GM12873 (cell line): ENCODE data around the gene SEPTIN7.

Experiments used
- TF ChIP-seq, protein P1 (sequence below): IDR thresholded peaks from 2 replicates; pipeline ENCODE4 v1.5.1; 2012; ENCODE audit warnings: low read depth, mild to moderate bottlenecking, moderate library complexity, low read length, control low read depth; ENCODE audit not compliant: insufficient read depth; ENCODE audit errors: missing control alignments

Gene SEPTIN7

DNA sequence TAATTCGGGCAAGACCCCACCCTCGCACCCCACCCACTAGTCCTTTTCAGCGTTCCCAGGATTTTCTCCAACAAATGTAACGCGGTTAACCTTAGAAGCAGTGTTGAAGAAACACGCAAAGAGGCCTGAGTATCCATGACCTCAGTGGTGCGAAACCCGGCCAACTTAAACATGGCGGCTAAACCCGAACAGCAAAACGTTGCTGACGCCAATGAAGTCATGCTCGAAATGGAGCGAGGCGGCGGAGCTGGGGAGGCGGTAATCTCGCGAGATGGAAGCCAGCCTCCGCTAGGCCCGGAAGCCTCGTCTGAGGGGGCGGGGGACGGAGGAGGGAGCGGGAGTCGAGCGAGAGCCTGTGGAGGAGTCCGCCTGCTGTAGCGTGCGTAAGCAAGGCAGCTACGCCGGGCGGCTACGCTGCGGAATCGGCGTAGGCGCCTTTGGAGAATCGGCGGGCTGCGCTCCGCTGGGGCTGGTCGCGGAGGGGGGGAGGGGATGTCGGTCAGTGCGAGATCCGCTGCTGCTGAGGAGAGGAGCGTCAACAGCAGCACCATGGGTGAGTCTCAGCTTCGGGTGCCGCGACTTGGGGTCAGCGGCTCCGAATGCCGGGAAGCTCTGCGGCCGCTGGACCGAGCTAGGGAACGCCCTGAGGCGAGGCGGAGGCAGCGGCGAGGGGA is at the start of gene SEPTIN7:
TSS of gene SEPTIN7 (plus strand) at position 340 of the 674 bp plus-strand sequence. CDS start at position 493, 153 bp downstream.
- TF ChIP-seq, protein P1, sequence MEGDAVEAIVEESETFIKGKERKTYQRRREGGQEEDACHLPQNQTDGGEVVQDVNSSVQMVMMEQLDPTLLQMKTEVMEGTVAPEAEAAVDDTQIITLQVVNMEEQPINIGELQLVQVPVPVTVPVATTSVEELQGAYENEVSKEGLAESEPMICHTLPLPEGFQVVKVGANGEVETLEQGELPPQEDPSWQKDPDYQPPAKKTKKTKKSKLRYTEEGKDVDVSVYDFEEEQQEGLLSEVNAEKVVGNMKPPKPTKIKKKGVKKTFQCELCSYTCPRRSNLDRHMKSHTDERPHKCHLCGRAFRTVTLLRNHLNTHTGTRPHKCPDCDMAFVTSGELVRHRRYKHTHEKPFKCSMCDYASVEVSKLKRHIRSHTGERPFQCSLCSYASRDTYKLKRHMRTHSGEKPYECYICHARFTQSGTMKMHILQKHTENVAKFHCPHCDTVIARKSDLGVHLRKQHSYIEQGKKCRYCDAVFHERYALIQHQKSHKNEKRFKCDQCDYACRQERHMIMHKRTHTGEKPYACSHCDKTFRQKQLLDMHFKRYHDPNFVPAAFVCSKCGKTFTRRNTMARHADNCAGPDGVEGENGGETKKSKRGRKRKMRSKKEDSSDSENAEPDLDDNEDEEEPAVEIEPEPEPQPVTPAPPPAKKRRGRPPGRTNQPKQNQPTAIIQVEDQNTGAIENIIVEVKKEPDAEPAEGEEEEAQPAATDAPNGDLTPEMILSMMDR, result no peak

DNA sequence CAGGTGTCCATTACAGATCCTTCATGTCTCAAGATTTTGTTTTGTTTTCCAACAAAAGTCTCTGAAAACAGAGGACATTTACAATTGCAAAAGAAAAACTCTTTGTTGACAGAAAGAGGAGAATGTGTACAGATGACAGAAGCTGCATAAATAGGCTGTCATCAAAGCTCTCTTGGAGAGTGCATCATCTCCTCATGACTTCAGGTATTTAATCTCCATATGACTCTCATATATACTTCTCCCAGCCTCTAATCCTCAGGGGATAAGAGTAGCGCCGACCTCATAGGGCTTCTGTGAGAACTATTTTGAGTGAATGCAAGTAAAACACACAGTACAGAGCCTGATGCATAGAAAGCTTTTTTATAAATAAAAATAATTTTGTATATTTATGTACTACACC is 48.1 kb upstream of the SEPTIN7 start:
- TF ChIP-seq, protein P1, result no peak

DNA sequence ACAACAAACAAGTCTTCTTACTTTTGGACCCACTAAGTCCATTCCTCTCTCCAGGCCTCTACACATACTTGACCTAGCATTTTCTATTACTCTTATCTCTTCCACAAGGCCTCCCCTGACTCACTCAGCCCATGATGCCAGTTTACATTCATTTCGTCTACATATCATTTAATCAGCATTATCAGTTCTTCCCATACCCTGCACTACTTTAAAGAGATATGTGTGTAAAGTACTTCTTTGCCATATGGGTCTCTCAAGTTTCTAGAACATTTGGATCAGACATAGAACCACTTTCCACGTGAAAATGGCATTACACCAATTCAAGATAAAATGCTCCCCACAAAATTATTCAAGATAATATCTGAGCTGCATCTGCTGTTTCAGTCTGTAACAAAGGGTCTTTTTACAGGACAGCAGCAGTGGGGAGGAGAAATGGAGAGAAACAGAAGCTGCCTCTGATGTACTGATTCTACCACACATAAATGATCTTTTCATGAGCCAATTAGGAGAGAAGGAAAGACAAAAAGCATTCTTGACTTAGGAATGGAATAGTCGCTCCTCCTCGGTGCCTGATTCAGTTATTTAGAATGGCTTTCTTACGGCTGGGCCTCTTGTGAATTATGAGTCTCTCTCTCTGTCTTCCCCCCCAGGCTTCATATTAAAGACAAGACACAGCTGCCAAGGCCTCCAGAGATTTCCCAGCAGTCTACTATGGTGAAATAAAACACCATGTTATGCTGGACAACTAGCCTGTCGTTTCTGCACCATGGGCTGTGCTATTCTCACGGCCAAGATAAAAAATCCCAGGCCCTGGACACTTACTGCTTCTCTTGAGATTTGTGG is 46.9 kb upstream of the SEPTIN7 start:
- TF ChIP-seq, protein P1, result no peak

DNA sequence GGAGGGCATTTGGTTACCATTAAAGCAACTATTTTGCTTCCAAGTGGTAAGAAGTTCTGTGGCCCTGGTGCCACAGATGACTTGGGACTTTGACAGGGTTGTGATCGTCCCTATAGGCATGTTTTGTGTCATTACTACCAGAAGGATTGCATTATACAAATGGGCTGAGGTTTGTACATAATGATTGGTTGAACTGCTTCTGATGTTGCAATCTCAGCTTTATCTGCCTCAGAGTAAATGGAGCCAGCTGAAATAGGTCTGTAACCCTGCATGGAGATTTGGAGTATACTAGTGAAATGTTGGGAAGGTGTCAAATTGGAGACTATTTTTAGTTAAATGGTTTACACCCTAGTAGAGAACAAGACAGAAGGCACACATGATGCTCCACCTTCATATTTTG is 46.1 kb upstream of the SEPTIN7 start:
- TF ChIP-seq, protein P1, result no peak

DNA sequence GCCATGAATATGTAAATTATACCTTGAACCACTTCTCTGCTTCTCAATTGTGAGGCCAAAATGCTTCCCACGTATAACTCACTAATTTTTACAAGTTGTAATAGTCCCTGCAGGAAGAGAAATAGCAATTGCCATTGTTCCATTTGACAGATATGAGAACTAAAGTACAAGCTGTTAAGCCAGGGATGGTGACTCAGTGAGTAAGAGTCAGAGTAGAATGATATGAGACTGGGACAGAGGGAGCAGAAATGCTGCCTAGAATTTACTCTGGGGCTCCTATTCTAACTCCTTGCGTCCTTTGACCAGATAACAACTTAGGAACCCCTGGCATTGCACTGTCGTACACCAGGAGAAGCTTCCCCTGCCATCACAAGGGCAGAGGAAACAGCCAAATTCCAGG is 45.1 kb upstream of the SEPTIN7 start:
- TF ChIP-seq, protein P1, result no peak

DNA sequence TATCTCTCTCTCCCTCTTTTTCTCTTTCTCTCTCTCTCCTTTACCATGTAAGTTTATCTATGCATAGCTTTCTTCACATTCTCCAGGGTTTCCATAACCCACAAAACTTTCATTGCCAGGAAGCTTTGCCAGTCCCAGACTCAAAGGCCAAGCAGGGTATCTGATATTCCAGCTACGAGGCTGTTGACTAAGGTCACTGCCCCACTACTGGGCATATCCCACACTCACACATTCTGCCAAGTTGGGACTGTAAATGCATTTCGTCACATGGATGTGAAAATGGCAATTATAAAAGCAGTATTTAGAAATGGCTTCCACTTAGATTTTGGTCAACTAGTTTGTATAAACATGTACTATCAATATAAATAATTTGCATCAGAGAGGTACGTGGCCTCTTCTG is 43.3 kb upstream of the SEPTIN7 start:
- TF ChIP-seq, protein P1, result no peak

DNA sequence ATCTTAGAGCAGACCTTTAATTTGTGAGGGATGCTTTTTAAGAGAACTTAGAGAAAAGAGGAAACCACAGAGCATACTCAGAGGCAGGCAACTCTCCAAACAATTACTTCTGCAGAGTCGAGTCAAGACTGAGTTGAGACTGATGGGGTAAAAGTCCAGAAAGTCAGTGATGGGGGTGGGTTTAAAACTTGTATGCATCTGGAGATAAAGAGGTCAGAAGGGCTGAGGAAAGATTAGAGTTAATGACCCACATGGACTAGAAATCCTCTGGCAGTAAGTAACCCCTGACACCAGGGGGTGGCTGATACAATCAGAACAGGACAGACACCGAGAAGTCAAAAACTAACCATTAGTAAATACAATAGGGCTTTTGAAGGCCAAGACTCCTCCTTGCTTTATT is 42.4 kb upstream of the SEPTIN7 start:
- TF ChIP-seq, protein P1, result no peak
